Activated CD8-positive, alpha-beta memory T cell treated with anti-CD3 and anti-CD28 coated beads, Interleukin-2, amount 50 U/mL, for 48 hours (primary cell): ENCODE data around the gene HSPB7.
A peak's percentile ranks its signal among the peaks of the same experiment; 100 is the strongest.
"Not testable (repeated sequence)": the region's sequence is repeated elsewhere in the genome, so short reads cannot be mapped to it uniquely, and the experiment has no call there.

ENCODE experiments used
- DNase-seq: peaks from one replicate; pipeline ENCODE4 v3.0.0-alpha.2; 2020

Gene HSPB7

GRCh38 chr1:16020878-16021277 lies 3.0 kb upstream of the HSPB7 start:
- not testable (repeated sequence) for DNase-seq

DNA sequence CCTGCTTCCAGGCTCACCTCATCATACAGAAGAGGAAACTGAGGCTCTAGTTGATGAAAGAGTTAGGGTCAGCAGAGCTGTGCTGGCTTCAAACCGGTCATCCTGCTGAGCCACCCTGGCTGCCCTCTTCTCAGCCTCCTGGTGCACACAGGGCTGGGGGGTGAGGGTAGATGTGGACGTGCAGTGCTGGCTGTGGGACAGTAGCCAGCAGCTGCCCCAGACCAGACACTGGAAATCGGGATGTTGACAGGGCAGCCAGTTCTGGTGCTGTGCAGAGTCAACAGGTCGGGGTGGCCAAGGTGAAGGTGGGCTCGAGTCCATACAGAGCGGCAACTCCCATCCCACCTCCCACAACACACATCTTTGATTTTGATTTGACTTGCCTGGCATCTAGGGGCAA lies 2.5 kb upstream of the HSPB7 start:
- DNase-seq: no peak

DNA sequence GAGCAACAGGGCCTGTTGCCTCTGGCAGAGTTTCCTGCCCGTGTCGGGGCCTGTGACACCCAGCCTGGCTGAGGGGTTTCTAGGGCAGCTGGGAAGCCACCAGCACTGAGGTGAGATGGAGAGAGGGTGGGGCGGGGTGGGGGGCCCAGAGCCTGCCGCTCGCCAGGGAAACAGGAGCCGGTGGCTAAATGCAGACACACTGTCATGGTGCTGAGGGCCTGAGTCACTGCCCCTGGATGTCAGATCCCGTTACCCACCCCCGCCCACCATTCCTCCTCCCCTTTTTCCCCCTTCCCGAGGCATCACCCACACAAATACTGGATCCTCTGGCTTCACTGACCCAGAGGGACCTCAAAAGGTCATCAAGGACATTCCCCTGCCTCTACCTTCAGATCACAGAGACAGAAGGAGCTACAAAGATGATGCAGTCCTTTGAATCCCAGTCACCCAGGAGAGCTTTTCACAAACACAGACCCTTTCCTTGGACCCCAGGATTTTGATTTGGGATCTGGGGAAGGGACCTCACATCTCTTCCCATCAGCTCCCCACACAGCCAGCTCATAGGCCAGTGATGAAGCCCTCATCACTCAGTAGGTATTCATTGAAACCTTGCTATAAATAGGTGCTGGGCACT lies 1.9 kb upstream of the HSPB7 start:
- no peak for DNase-seq

GRCh38 chr1:16018749-16019643 lies 1.2 kb upstream of the HSPB7 start:
- no peak for DNase-seq

DNA sequence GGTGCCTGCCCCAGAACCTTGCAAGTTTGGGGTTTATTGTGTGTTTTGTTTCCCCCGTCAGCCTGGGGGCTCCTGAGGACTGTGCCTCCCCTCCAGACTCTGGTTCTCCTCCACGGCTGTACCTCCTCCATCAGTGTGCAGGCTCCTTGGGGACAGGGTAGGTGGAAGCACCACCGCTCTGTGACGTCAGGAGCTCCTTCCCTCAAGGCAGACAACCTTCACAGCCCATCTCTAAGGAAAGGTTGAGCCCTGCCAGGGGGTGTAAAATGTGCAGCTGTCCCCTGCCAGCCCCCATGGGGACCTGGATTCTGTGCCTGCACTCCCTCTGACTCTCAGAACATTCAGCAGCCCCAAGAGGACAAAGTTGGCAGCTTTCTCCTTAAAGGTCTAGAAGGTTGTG lies 465 bp upstream of the HSPB7 start:
- DNase-seq: no peak

DNA sequence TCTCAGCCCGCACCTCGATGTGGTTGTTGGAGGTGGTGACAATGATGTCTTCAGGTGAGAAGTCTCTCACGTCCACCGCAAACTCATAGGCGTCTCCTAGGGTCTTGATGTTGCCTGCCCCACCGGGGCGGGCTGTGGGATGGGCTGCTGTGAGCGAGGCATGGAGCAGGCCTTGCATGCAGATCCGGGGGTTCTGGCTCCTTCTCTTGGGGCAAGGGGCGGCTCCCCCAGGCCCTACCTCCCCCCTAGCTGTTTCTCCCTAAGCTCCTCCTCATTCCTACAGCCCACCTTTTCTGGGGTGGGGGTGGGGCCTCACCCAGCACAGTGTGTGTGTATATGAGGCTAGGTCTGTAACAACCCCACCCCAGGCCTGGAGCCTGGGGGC lies 775 bp downstream of the HSPB7 start:
- no peak for DNase-seq

GRCh38 chr1:16015960-16016901 lies 1.6 kb downstream of the HSPB7 start:
- no peak for DNase-seq

DNA sequence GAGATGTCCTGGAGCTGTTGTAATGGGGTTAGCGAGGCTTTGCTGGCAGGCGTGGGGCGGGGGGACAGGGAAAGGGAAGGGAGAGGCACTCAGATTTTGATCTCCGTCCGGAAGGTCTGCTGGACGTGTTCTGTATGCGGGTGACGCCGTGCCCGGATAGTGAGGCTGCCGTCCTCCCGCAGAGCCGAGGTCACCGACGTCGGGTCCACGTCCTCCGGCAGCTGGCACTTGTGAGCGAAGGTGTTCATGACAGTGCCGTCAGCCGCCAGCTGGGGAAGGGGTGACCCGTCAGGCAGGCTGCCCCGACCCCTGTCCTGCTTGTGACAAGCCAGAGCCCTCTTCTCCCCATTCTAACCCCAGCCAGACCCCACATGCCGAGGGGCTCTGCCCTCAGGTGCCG lies 2.4 kb downstream of the HSPB7 start:
- DNase-seq: no peak

DNA sequence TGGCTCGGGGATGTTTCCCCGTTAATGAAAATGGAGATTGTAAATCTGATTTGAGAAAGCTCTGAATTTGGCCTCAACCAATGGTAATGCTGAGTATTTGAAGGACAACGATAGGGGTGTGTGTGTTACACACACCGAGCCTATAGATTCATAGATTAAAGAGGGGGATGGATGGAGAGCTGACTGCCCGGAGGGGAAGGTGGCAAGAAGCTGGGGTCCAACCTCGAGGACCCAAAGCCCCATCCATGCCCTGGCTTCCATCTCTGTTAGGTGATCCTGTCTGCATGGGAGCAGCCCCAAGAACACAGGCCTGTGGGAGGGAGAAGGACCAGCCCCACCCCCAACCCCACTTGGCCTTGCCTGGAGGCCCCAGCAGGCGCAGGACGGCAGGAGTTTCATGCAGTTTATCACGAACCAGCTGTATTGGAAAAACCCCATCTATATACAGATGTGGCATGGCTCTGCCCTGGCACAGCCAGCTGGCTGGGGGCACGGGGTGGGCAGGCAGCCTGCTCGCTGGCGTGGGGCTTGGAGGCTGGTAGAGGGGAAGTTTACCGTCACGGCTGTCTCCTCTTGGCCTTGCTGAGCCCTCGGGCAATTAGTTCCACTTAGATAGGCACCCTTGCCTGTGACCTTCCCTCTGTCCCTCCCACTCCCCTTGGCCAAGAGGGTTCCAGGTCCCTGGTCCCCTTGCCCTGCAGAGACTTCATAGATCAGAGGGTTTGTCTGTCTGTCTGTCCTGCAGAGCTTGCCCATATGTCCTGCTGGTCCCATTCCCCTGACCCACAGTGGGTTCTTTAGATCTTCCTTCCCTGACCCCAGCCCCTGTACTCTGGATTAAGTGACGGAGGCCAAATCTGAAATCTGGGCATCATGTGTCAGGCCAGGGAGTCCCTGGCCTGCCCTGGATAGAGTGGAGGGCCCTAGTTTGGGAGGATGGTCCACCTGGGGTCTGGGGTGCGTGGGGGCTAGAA lies 3.0 kb downstream of the HSPB7 start:
- DNase-seq: no peak

- no peak for DNase-seq
These were observed 4.0 kb downstream of the HSPB7 start for GRCh38 chr1:16013908-16014258.

- peak; percentile 72 for DNase-seq
These were observed 4.5 kb downstream of the HSPB7 start for GRCh38 chr1:16013220-16013907.

DNA sequence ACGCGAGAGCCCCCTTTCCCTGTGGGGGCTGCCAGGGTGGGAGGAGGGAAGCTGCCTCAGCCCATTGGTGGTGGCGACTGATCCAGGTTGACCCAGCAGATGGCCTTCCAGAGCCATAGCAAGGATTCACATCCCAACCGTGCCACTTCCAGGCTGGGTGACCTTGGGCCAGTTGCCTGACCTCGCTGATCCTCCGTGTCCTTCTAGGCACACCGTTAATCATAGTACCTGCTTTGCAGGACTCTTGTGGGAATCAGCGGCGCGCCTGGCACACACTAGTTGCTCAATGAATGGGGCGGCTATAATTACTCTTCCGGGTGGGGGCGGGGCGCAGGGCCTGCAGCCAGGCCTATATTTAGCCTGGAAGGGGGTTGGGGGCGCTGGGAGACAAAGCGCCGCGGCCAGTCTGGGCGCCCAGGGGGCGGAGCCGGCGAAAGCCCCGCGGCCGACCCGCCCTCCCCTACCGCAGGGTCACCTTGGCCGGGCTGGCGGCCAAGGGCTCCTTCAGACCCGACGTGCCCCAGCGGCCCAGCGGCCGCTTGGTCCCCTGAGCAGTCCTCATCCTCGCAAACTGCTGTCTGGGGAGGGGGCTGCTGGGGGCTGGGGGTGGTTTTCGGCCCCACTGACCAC lies 5.1 kb downstream of the HSPB7 start:
- peak; percentile 67 for DNase-seq

DNA sequence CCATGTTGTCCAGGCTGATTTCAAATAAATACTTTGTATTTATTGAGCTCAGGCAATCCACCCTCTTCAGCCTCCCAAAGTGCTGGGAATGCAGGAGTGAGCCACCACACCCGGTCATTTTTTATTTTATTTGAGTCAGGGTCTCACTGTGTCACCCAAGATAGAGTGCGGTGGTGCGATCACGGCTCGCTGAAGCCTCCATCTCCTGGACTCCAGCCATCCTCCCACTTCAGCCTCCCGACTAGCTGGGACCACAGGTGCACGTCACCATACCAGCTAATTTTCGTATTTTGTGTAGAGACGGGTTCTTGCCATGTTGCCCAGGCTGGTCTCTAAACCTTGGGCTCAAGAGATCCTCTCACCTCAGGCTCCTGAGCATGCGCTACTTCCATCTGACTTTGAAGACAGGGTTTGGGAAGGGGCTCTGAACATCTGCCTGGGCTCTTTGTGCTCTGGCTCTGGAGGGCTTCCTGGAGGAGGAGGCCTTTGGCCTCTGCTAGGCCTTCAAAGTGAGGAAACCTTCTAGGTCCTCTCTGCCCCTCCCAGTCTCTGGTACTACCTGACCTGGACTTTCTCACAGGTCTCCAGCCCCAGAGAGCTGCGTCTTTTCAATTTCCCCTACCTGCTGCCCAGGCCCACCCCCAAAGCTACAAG lies 5.8 kb downstream of the HSPB7 start:
- no peak for DNase-seq

DNA sequence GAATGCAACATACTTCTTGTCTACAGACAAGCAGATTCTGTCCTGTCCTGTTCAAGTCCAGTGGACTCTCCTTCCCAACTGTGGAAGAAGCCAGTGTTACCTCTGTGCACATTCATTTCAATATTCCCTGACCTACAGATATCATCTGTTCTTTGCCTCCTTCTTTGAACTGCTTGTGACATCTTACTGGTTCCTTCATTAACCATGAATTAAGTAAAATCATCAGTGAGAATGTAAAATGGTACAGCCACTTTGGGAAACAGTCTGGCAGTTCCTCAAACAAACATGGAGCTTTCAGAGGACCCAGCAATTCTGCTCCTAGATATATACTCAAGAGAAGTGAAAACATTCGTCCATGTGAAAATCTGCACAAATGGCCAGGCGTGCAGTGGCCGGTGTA lies 7.0 kb downstream of the HSPB7 start:
- no peak for DNase-seq

GRCh38 chr1:16009678-16010077 lies 8.2 kb downstream of the HSPB7 start:
- DNase-seq: no peak

- peak; percentile 93 for DNase-seq
These were observed 8.8 kb downstream of the HSPB7 start for GRCh38 chr1:16009030-16009460.

DNA sequence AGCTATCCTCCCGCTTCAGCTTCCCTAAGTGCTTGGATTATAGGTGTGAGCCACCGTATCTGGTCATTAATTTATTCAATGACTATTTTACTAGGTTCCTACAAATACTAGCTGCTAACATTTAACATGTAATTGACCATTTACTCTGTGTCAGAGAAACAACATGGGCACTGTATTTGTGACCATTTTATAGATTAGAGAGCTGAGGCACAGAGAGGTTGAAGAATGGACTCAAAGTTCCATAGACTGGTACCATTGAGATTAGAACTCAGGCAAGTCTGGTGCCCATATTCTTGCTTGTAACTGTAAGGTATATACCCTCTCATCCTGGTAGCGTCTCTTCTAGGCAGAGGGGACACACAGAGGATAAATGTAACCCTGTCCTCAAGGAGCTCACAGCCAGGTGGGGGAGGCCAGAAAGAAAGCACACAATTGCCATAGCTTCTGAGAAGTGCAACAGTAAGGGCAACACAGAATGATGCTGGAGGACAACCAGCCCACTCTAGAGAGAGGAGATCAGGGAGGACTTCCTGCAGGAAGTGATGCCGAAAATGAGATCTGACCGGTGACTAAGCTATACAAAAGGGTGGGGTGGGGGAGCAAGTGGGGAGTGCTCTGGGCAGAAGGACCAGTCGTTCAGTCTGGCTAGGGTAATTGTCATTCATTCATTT lies 10.0 kb downstream of the HSPB7 start:
- DNase-seq: no peak

- DNase-seq: no peak
These were observed 11.0 kb downstream of the HSPB7 start for GRCh38 chr1:16006552-16007485.

DNA sequence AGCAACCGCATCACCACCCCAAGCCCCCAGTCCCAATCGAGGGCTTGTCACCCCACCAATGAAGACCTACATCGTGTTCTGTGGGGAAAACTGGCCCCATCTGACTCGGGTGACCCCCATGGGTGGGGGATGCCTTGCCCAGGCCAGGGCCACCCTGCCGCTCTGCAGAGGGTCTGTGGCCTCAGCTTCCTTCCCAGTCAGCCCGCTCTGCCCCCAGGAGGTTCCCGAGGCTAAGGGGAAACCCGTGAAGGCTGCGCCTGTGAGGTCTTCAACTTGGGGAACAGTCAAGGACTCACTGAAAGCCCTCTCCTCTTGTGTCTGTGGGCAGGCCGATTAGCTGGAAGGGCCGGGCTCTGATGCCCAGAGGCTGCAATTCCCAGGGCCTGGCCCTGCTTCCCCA lies 11.8 kb downstream of the HSPB7 start:
- no peak for DNase-seq
